Measurements from ENCODE around the gene DLST. TPM values are rescaled to one million over a fixed set of nuclear protein-coding genes. Genes with fewer than 3 reads are reported as not detected.

The DLST gene
- polyA plus RNA-seq, 1 of the 3 experiments (the other 2 are of a cell fraction) = 92.3 TPM

DNA sequence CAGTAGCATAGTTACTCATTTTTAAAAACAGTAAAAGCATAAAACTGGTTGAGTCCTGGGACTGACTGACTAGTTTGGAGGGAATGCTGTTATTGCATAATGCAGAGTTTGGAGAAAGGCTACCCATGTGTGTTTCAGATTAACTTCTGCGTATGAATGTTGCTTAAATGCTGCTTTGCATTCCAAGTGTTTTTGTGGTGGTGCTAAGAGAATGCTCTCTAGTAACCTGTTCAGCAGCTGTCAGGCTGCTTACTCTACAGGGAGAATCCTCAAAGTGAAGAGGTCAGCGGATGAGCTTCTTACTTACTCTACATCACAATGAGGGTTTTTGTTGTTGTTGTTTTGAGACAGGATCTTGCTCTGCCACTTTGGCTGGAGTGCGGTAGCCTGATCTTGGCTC, 4.3 kb downstream of the DLST start (continued):
- TF ChIP-seq, protein P1, sequence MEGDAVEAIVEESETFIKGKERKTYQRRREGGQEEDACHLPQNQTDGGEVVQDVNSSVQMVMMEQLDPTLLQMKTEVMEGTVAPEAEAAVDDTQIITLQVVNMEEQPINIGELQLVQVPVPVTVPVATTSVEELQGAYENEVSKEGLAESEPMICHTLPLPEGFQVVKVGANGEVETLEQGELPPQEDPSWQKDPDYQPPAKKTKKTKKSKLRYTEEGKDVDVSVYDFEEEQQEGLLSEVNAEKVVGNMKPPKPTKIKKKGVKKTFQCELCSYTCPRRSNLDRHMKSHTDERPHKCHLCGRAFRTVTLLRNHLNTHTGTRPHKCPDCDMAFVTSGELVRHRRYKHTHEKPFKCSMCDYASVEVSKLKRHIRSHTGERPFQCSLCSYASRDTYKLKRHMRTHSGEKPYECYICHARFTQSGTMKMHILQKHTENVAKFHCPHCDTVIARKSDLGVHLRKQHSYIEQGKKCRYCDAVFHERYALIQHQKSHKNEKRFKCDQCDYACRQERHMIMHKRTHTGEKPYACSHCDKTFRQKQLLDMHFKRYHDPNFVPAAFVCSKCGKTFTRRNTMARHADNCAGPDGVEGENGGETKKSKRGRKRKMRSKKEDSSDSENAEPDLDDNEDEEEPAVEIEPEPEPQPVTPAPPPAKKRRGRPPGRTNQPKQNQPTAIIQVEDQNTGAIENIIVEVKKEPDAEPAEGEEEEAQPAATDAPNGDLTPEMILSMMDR (IDR thresholded peaks at IDR 0.05) = no peak
- TF ChIP-seq SMC3 (IDR thresholded peaks at IDR 0.05; ENCODE audit: low read depth, low read length) (no peak), CHD2 (IDR thresholded peaks at IDR 0.05; ENCODE audit: low read length, partially characterized antibody) (no peak), FOXM1 (IDR thresholded peaks at IDR 0.05; ENCODE audit: low read depth) (no peak), GATA2 (CRISPR knock-in tag; IDR thresholded peaks at IDR 0.05) (no peak)
- TF ChIP-seq, protein P2, sequence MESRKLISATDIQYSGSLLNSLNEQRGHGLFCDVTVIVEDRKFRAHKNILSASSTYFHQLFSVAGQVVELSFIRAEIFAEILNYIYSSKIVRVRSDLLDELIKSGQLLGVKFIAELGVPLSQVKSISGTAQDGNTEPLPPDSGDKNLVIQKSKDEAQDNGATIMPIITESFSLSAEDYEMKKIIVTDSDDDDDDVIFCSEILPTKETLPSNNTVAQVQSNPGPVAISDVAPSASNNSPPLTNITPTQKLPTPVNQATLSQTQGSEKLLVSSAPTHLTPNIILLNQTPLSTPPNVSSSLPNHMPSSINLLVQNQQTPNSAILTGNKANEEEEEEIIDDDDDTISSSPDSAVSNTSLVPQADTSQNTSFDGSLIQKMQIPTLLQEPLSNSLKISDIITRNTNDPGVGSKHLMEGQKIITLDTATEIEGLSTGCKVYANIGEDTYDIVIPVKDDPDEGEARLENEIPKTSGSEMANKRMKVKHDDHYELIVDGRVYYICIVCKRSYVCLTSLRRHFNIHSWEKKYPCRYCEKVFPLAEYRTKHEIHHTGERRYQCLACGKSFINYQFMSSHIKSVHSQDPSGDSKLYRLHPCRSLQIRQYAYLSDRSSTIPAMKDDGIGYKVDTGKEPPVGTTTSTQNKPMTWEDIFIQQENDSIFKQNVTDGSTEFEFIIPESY (IDR thresholded peaks at IDR 0.05; ENCODE audit: borderline replicate concordance, low read depth) = no peak

DNA sequence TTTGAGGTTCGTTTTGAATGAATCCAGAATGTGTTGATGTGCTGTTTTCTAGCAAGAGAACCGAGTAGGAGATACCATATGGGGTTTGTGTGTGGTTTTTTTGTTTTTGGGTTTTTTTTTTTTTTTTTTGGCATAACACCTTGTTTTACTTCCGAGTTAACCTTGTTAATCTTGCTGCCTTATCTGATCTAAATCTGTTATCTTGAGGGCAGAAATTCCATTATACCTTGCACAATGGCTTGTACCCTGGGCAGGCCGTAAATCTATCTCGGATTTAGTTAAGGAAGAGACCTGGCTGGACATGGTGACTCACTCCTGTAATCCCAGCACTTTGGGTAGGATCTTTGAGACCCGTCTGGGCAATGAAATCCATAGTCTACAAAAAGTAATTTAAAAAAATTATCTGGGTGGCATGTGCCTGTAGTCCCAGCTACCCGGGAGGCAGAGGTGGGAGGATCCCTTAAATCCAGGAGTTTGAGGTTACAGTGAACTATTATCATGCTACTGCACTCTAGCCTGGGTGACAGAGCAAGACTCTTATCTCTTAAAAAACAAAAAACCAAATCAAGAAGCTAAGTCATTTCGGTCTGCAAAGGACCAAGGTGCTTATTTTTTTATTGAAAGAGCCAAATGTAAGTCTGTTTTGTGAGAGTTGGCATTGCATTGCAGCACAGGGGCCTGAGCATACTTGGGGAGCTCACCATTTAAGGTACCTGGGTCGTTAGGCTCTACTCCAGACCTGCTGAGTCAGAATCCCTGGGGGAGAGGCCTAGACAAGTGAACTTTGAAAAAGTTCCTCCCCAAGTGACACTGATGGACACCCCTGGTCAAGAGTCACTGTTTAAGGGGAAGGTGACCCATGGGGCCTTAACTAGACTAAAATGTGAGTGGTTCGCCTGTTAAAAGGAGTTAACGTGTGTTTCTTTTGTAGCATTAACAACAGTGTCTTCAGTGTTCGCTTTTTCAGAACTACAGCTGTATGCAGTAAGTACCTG, 6.7 kb downstream of the DLST start:
- ChIA-PET POLR2A (no interaction called here), CTCF (interaction anchor here (0.6 to 26.0 kb wide), 6 partner anchors 8 to 138 kb away, joined by 3 to 537 read pairs (median 4); no protein-coding TSS in a partner anchor)
- H3F3A ChIP-seq (replicated peaks; ENCODE audit: insufficient read depth) = peaks cover 27% of the 10 kb centered on the region
- H3K27ac ChIP-seq (ENCODE audit: low read depth in 2 of 2, low read length in 1 of 2) = peak overlapping the region; percentile 11 to 29; a peak in 3 of 4 replicates
- peaks cover 83% of the 10 kb centered on the region for H3K79me2 ChIP-seq (ENCODE audit: insufficient read depth)
- WGBS (ENCODE audit: low lambda C conversion rate) = 45% methylated on average over 12 of the region's 12 CpGs
- no peak overlapping the region for H3K4me3 ChIP-seq (ENCODE audit: low read depth in 2 of 2, low read length in 1 of 2)
- H3K36me3 ChIP-seq (replicated peaks in 1 of 2; ENCODE audit: control insufficient read depth in 1 of 2, insufficient read depth in 2 of 2, low read length in 1 of 2) = peaks cover 50 to 64% of the 10 kb centered on the region in 2 experiments
- H3K4me1 ChIP-seq (ENCODE audit: control insufficient read depth in 1 of 2, insufficient read depth in 2 of 2, low read depth in 1 of 2, low read length in 1 of 2) = peaks cover 13 to 20% of the 10 kb centered on the region in 2 experiments; a peak in 3 of 4 replicates
- H3K9ac ChIP-seq = no peak overlapping the region
- no peaks in the 10 kb centered on the region for H3K27me3 ChIP-seq (ENCODE audit: insufficient read depth)
- peaks cover 58% of the 10 kb centered on the region for H4K20me1 ChIP-seq (ENCODE audit: insufficient read depth)
- DNase-seq = no peak
- H3K9me3 ChIP-seq = no peaks in the 10 kb centered on the region
- no peaks in the 10 kb centered on the region for H3K9me2 ChIP-seq
- no peak overlapping the region for H2AFZ ChIP-seq (ENCODE audit: low read depth)
- H3K4me2 ChIP-seq = 0 out of 2 replicates have a peak overlapping the region, but pooled peaks have one; percentile 12
- TF ChIP-seq, protein P3, sequence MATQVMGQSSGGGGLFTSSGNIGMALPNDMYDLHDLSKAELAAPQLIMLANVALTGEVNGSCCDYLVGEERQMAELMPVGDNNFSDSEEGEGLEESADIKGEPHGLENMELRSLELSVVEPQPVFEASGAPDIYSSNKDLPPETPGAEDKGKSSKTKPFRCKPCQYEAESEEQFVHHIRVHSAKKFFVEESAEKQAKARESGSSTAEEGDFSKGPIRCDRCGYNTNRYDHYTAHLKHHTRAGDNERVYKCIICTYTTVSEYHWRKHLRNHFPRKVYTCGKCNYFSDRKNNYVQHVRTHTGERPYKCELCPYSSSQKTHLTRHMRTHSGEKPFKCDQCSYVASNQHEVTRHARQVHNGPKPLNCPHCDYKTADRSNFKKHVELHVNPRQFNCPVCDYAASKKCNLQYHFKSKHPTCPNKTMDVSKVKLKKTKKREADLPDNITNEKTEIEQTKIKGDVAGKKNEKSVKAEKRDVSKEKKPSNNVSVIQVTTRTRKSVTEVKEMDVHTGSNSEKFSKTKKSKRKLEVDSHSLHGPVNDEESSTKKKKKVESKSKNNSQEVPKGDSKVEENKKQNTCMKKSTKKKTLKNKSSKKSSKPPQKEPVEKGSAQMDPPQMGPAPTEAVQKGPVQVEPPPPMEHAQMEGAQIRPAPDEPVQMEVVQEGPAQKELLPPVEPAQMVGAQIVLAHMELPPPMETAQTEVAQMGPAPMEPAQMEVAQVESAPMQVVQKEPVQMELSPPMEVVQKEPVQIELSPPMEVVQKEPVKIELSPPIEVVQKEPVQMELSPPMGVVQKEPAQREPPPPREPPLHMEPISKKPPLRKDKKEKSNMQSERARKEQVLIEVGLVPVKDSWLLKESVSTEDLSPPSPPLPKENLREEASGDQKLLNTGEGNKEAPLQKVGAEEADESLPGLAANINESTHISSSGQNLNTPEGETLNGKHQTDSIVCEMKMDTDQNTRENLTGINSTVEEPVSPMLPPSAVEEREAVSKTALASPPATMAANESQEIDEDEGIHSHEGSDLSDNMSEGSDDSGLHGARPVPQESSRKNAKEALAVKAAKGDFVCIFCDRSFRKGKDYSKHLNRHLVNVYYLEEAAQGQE (IDR thresholded peaks at IDR 0.05; ENCODE audit: low read depth, low read length) = no peak
- TF ChIP-seq, protein P4, sequence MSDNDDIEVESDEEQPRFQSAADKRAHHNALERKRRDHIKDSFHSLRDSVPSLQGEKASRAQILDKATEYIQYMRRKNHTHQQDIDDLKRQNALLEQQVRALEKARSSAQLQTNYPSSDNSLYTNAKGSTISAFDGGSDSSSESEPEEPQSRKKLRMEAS (IDR thresholded peaks at IDR 0.05; ENCODE audit: low read depth) = no peak
- TF ChIP-seq NFIC (IDR thresholded peaks at IDR 0.05; ENCODE audit: borderline replicate concordance) = 0 out of 2 replicates have a peak, but pooled peaks have one; percentile 14
- peak; percentile 55 for TF ChIP-seq JUND (IDR thresholded peaks at IDR 0.05)
- no peak; a peak in 2 of 4 replicates for TF ChIP-seq EP300 (IDR thresholded peaks at IDR 0.05; ENCODE audit: borderline replicate concordance in 1 of 2, low read depth in 1 of 2, low read length in 1 of 2)
- TF ChIP-seq RCOR1 (IDR thresholded peaks at IDR 0.05; ENCODE audit: low read length) = no peak; the same call in 1 of the 2 replicates
- TF ChIP-seq RFX5 (IDR thresholded peaks at IDR 0.05; ENCODE audit: low read length) = no peak
- TF ChIP-seq, protein P5, sequence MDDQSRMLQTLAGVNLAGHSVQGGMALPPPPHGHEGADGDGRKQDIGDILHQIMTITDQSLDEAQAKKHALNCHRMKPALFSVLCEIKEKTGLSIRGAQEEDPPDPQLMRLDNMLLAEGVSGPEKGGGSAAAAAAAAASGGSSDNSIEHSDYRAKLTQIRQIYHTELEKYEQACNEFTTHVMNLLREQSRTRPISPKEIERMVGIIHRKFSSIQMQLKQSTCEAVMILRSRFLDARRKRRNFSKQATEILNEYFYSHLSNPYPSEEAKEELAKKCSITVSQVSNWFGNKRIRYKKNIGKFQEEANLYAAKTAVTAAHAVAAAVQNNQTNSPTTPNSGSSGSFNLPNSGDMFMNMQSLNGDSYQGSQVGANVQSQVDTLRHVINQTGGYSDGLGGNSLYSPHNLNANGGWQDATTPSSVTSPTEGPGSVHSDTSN (IDR thresholded peaks at IDR 0.05) = peak; percentile 88
- TF ChIP-seq TEAD4 (IDR thresholded peaks at IDR 0.05; ENCODE audit: borderline replicate concordance, insufficient read depth) = peak; percentile 66; the same call in 1 of the 2 replicates
- TF ChIP-seq FOXJ3 (CRISPR knock-in tag; IDR thresholded peaks at IDR 0.05) = no peak
- no peak for TF ChIP-seq ELF1 (IDR thresholded peaks at IDR 0.05)
- TF ChIP-seq MEF2A (IDR thresholded peaks at IDR 0.05; ENCODE audit: borderline replicate concordance, low read depth) = no peak
- TF ChIP-seq FOSL2 (IDR thresholded peaks at IDR 0.05; ENCODE audit: borderline replicate concordance, low read depth) = peak; percentile 67
- TF ChIP-seq MXI1 (IDR thresholded peaks at IDR 0.05; ENCODE audit: low read depth, low read length) = no peak
- no peak for TF ChIP-seq FOXM1 (IDR thresholded peaks at IDR 0.05; ENCODE audit: low read depth)
- no peak for TF ChIP-seq POLR2AphosphoS5 (IDR thresholded peaks at IDR 0.05; ENCODE audit: low read depth, low read length)
- TF ChIP-seq GABPA (IDR thresholded peaks at IDR 0.05; ENCODE audit: low read depth) = no peak
